Lower lobe of right lung (tissue), 2 donors: ENCODE data around the gene PDLIM1. TPM values are rescaled to one million over a fixed set of nuclear protein-coding genes. Genes with fewer than 3 reads are reported as not detected.
A peak's percentile ranks its signal among the peaks of the same experiment; 100 is the strongest.

ENCODE experiments used
- ATAC-seq, 2 donors: fragments of 200-7000 bp; cut with Tn5 transposase; one replicate each; pipeline ENCODE4 v1.9.1; 2020 to 2022; ENCODE audit warnings: mild to moderate bottlenecking in 2 of 2, moderate library complexity in 2 of 2
- DNase-seq: peaks from one replicate; pipeline ENCODE4 v3.0.0-alpha.2; 2020
- H3K27ac ChIP-seq: fragments of 200-600 bp; one replicate; pipeline ENCODE4 v1.8.0; 2022
- H3K27me3 ChIP-seq: fragments of 200-600 bp; one replicate; pipeline ENCODE4 v1.8.0; 2022; ENCODE audit warnings: low read depth
- H3K36me3 ChIP-seq: fragments of 200-600 bp; one replicate; pipeline ENCODE4 v1.8.0; 2022; ENCODE audit warnings: mild to moderate bottlenecking
- H3K4me1 ChIP-seq: fragments of 200-600 bp; one replicate; pipeline ENCODE4 v1.8.0; 2022
- H3K4me3 ChIP-seq: fragments of 200-600 bp; one replicate; pipeline ENCODE4 v1.8.0; 2022; ENCODE audit warnings: mild to moderate bottlenecking
- H3K9me3 ChIP-seq: fragments of 200-600 bp; one replicate; pipeline ENCODE4 v1.8.0; 2022
- CTCF ChIP-seq: fragments of 200-600 bp; IDR thresholded peaks from one replicate; pipeline ENCODE4 v1.8.0; 2022; ENCODE audit warnings: antibody characterized with exemption, mild to moderate bottlenecking
- intact Hi-C: fragments of 100-400 bp; cut with DNase I; formaldehyde crosslinking; loops from one replicate; pipeline ENCODE4 v1.11.0; 2022
- total RNA-seq: library from RNA; stranded (reverse); fragmentation: NEBNext Ultra II Directional; extraction: Animal tissue kit (Norgen Biotek cat#: 25700); gene quantifications from one replicate; pipeline ENCODE4 v1.2.1, GENCODE V29; 2021
- donor health status: DM: no; HTN: yes; CAD: no; lungs with severe emphysema.

The PDLIM1 gene
- total RNA-seq, 1 donor from 2014 or later: 178 TPM

GRCh38 chr10:95237376-95238170 is 53.2 kb downstream of the PDLIM1 start:
- intact Hi-C loops: no loop called here
- Histone ChIP-seq H3K9me3 (no peaks in the 10 kb centered on the region), H3K27me3 (no peaks in the 10 kb centered on the region), H3K4me3 (no peak overlapping the region), H3K36me3 (peaks cover 89% of the 10 kb centered on the region), H3K27ac (no peak overlapping the region), H3K4me1 (no peaks in the 10 kb centered on the region)
- TF ChIP-seq CTCF: no peak
- no peak for DNase-seq
- ATAC-seq: no peak

- peak in 1 of 2 donors; percentile 9 for ATAC-seq
- Histone ChIP-seq H3K9me3 (no peaks in the 10 kb centered on the region), H3K36me3 (peaks cover 80% of the 10 kb centered on the region)
Measured at GRCh38 chr10:95236068-95236903, 54.5 kb downstream of the PDLIM1 start.

GRCh38 chr10:95235676-95236067 is 55.1 kb downstream of the PDLIM1 start:
- intact Hi-C loops: no loop called here
- DNase-seq (no peak), ATAC-seq (no peak)
- Histone ChIP-seq H3K9me3 (no peaks in the 10 kb centered on the region), H3K4me1 (peaks cover 3% of the 10 kb centered on the region), H3K36me3 (peaks cover 74% of the 10 kb centered on the region), H3K27ac (no peak overlapping the region), H3K27me3 (no peaks in the 10 kb centered on the region), H3K4me3 (no peak overlapping the region)
- TF ChIP-seq CTCF: no peak

More at GRCh38 chr10:95236068-95236903, 54.5 kb downstream of the PDLIM1 start:
- TF ChIP-seq CTCF: no peak
- H3K27ac ChIP-seq: no peak overlapping the region
- H3K27me3 ChIP-seq: no peaks in the 10 kb centered on the region
- DNase-seq: no peak
- no peaks in the 10 kb centered on the region for H3K4me1 ChIP-seq
- intact Hi-C loops: no loop called here
- no peak overlapping the region for H3K4me3 ChIP-seq

GRCh38 chr10:95234951-95235350 is 55.9 kb downstream of the PDLIM1 start:
- peaks cover 66% of the 10 kb centered on the region for H3K36me3 ChIP-seq

More at GRCh38 chr10:95234951-95235350, 55.9 kb downstream of the PDLIM1 start:
- H3K27me3 ChIP-seq: no peaks in the 10 kb centered on the region
- TF ChIP-seq CTCF: no peak
- ATAC-seq: no peak
- H3K9me3 ChIP-seq: no peaks in the 10 kb centered on the region
- no peak for DNase-seq
- H3K4me1 ChIP-seq: peaks cover 11% of the 10 kb centered on the region
- H3K4me3 ChIP-seq: no peak overlapping the region
- intact Hi-C loops: no loop called here
- H3K27ac ChIP-seq: no peak overlapping the region
